HepG2 (cell line): ENCODE measurements around the gene KIZ. TPM values are rescaled to one million over a fixed set of nuclear protein-coding genes. Genes with fewer than 3 reads are reported as not detected.

Source experiments
- ATAC-seq: fragments of 200-7000 bp; cut with Tn5 transposase; 3 replicates; pipeline ENCODE4 v1.9.1; 2020; ENCODE audit warnings: mild to moderate bottlenecking, moderate library complexity
- BruUV-seq: library from RNA; stranded (reverse); fragments of 400-500 nt; replicated peaks from 2 replicates; lab custom pipeline; 2021; lab: Mats Ljungman, UMichigan
- CTCF ChIA-PET: fragments of 300-600 bp; formaldehyde crosslinking; extraction: SDS; loops from one replicate; lab custom pipeline; 2021; ENCODE audit warnings: low total read pairs, inconsistent platforms, low intra/inter-chr PET ratio; lab: Yijun Ruan, JAX
- POLR2A ChIA-PET: fragments of 350-600 bp; sonication (Branson Sonifier 250); formaldehyde crosslinking; loops from one replicate; lab custom pipeline; 2020; ENCODE audit warnings: antibody characterized with exemption, inconsistent platforms; lab: Yijun Ruan, JAX
- DNase-seq: peaks from one replicate; pipeline ENCODE4 v3.0.0-alpha.2; 2015; ENCODE audit warnings: low spot score
- FAIRE-seq: peaks from 3 replicates; lab custom pipeline; 2011; peaks lifted over from hg19 to GRCh38; lab: Jason Lieb, UNC
- H2AFZ ChIP-seq: one replicate; pipeline ENCODE4 v1.6.1; 2011; ENCODE audit warnings: low read length, inconsistent platforms
- H3K27ac ChIP-seq: fragments of 300-600 bp; 3 replicates; pipeline ENCODE4 v1.8.0; 2011; ENCODE audit warnings: mixed run types, mild to moderate bottlenecking, mixed read lengths, low read length, inconsistent platforms; ENCODE audit not compliant: insufficient read depth; ENCODE audit errors: extremely low read length
- H3K27me3 ChIP-seq, 2 experiments: fragments of 200-600 bp in 1 of 2; 2 replicates in 1 of 2; 3 replicates in 1 of 2; pipeline versions ENCODE4 v1.6.0 to v1.8.0; 2011; ENCODE audit warnings: low read length in 2 of 2, mild to moderate bottlenecking in 2 of 2, moderate library complexity in 2 of 2, inconsistent platforms in 1 of 2; ENCODE audit not compliant: insufficient read depth in 2 of 2, control insufficient read depth in 1 of 2
- H3K36me3 ChIP-seq, 2 experiments: fragments of 200-600 bp in 1 of 2; replicated peaks in 1 of 2; 2 replicates in 1 of 2; 3 replicates in 1 of 2; pipeline versions ENCODE4 v1.5.1 to v1.8.0; 2011; ENCODE audit warnings: low read length in 2 of 2, inconsistent platforms in 1 of 2; ENCODE audit not compliant: insufficient read depth in 2 of 2, control insufficient read depth in 1 of 2
- H3K4me1 ChIP-seq: 2 replicates; pipeline ENCODE4 v1.5.1; 2012; ENCODE audit warnings: low read length, inconsistent platforms; ENCODE audit not compliant: insufficient read depth
- H3K4me2 ChIP-seq: 2 replicates; pipeline ENCODE4 v1.6.0; 2011; ENCODE audit warnings: low read depth, low read length, inconsistent platforms
- H3K4me3 ChIP-seq, 3 experiments: fragments of 200-600 bp in 1 of 3; sonication (generic), shearing (Covaris generic) in 1 of 3; replicated peaks in 1 of 3; 2 replicates each; pipeline ENCODE4 v1.5.1; 2011 to 2016; ENCODE audit warnings: low read length in 3 of 3, inconsistent platforms in 2 of 3, low read depth in 2 of 3, mild to moderate bottlenecking in 2 of 3, control low read depth in 1 of 3, mixed read lengths in 1 of 3; ENCODE audit not compliant: insufficient read depth in 1 of 3
- H3K79me2 ChIP-seq: one replicate; pipeline ENCODE4 v1.6.1; 2011; ENCODE audit warnings: low read length, inconsistent platforms; ENCODE audit not compliant: insufficient read depth
- H3K9ac ChIP-seq: 2 replicates; pipeline ENCODE4 v1.6.0; 2011; ENCODE audit warnings: mild to moderate bottlenecking, low read depth, low read length, inconsistent platforms; ENCODE audit not compliant: insufficient read depth
- H3K9me3 ChIP-seq: 2 replicates; pipeline ENCODE4 v1.5.1; 2012; ENCODE audit warnings: mild to moderate bottlenecking, low read length
- H4K20me1 ChIP-seq: 2 replicates; pipeline ENCODE4 v1.6.0; 2011; ENCODE audit warnings: inconsistent platforms, mild to moderate bottlenecking, low read length, moderate library complexity; ENCODE audit not compliant: insufficient read depth
- CBX5 ChIP-seq: sonication (generic); formaldehyde crosslinking; IDR thresholded peaks from 2 replicates; pipeline ENCODE4 v1.4.0; 2020; ENCODE audit warnings: missing genetic modification reagents, borderline replicate concordance
- E2F2 ChIP-seq: sonication (generic); formaldehyde crosslinking; IDR thresholded peaks from 2 replicates; pipeline ENCODE4 v1.4.0; 2020; ENCODE audit warnings: missing genetic modification reagents, borderline replicate concordance
- HNF1A ChIP-seq, 2 experiments: sonication (generic) in 1 of 2; formaldehyde crosslinking in 1 of 2; IDR thresholded peaks; 2 replicates each; pipeline versions ENCODE4 v1.4.0 to v1.6.1; 2016 to 2020; ENCODE audit warnings: borderline replicate concordance in 1 of 2, low read depth in 1 of 2, mild to moderate bottlenecking in 1 of 2, missing genetic modification reagents in 1 of 2
- ISL2 ChIP-seq: sonication (generic); formaldehyde crosslinking; IDR thresholded peaks from 2 replicates; pipeline ENCODE4 v1.5.0; 2020; ENCODE audit warnings: missing genetic modification reagents
- KDM4B ChIP-seq: sonication (generic); formaldehyde crosslinking; IDR thresholded peaks from 2 replicates; pipeline ENCODE4 v1.4.0; 2020; ENCODE audit warnings: missing genetic modification reagents
- NCOA2 ChIP-seq: sonication (generic); formaldehyde crosslinking; IDR thresholded peaks from 2 replicates; pipeline ENCODE4 v1.8.0; 2022; ENCODE audit warnings: inconsistent platforms
- NFE2L2 ChIP-seq: fragments of 150-350 bp; IDR thresholded peaks from 2 replicates; pipeline ENCODE4 v1.6.1; 2014; ENCODE audit warnings: low read length
- SCMH1 ChIP-seq: sonication (generic); formaldehyde crosslinking; IDR thresholded peaks from 2 replicates; pipeline ENCODE4 v1.9.0; 2021; ENCODE audit warnings: missing genetic modification reagents, mild to moderate bottlenecking, borderline replicate concordance
- SIN3A ChIP-seq: IDR thresholded peaks from 2 replicates; pipeline ENCODE4 v1.6.1; 2011; ENCODE audit warnings: low read depth, mild to moderate bottlenecking, control low read depth, low read length, borderline replicate concordance
- SRSF1 ChIP-seq: fragments of 200-400 bp; formaldehyde crosslinking; optimal IDR thresholded peaks from 2 replicates; pipeline ENCODE3; 2017; ENCODE audit warnings: mild to moderate bottlenecking, low read depth, low read length, moderate library complexity
- ZEB1 ChIP-seq: IDR thresholded peaks from 2 replicates; pipeline ENCODE4 v1.6.1; 2012; ENCODE audit warnings: mild to moderate bottlenecking, low read depth, inconsistent platforms; ENCODE audit not compliant: insufficient replicate concordance
- ZFP62 ChIP-seq: sonication (generic); formaldehyde crosslinking; IDR thresholded peaks from 2 replicates; pipeline ENCODE4 v1.4.0; 2020; ENCODE audit warnings: missing genetic modification reagents
- ZNF333 ChIP-seq: sonication (generic); formaldehyde crosslinking; IDR thresholded peaks from 2 replicates; pipeline ENCODE4 v1.4.0; 2020; ENCODE audit warnings: mild to moderate bottlenecking, missing genetic modification reagents, borderline replicate concordance
- WGBS: methylation state at CpG from one replicate; pipeline ENCODE4 v1.1.6; 2017; ENCODE audit warnings: low lambda C conversion rate; 5-methylcytosine and 5-hydroxymethylcytosine counted together
- in situ Hi-C: cut with HindIII; loops from 2 replicates; pipeline ENCODE4 v1.10.0; 2017; ENCODE audit warnings: low pct_unique_long_range_greater_than_20kb; ENCODE audit not compliant: extremely low pct_ligation_motif_present
- intact Hi-C: fragments of 100-400 bp; cut with micrococcal nuclease; formaldehyde crosslinking; loops from one replicate; pipeline ENCODE4 v1.10.0; 2022; ENCODE audit not compliant: unreplicated experiment
- polyA plus RNA-seq, 8 experiments: library from polyadenylated mRNA; depleted of rRNA in 3 of 8; stranded (reverse) in 7 of 8; unstranded in 1 of 8; fragments of >200 nt; fragmentation: Illumina TruSeq in 4 of 8; extraction: Trizol in 4 of 8; gene quantifications; 2 replicates each; pipeline versions ENCODE4 v1.2.1 to v1.2.3, GENCODE V29; 2011 to 2016; ENCODE audit warnings: low read depth in 4 of 8, missing spikeins in 1 of 8, mixed read lengths in 1 of 8; ENCODE audit not compliant: insufficient read depth in 1 of 8
- total RNA-seq, 5 experiments: library from RNA; depleted of rRNA; stranded (reverse); fragments of >200 nt; fragmentation: Illumina TruSeq; extraction: Trizol; gene quantifications; 2 replicates each; pipeline ENCODE4 v1.2.3, GENCODE V29; 2016; ENCODE audit warnings: low read depth in 1 of 5

Gene KIZ
- total and polyA plus RNA-seq, 2 of the 13 experiments (the other 11 are each of a cell fraction or from before 2014, with no cell fraction given), result 46.3 to 114 TPM

GRCh38 chr20:21273755-21274386 lies 148.0 kb downstream of the KIZ start:
- 84% methylated on average over 8 of the region's 8 CpGs for WGBS
- POLR2A ChIA-PET, result no interaction called here
- no peak for FAIRE-seq
- H3K79me2 ChIP-seq, result no peaks in the 10 kb centered on the region
- intact Hi-C loops (no loop called here), in situ Hi-C loops (no loop called here)
- H3K27ac ChIP-seq, result no peak overlapping the region
- TF ChIP-seq ZNF333 (CRISPR knock-in tag) (no peak), NCOA2 (CRISPR knock-in tag) (no peak), ZEB1 (no peak), SIN3A (no peak), SCMH1 (CRISPR knock-in tag) (no peak)
- no peak overlapping the region for H2AFZ ChIP-seq
- H3K36me3 ChIP-seq, result no peaks in the 10 kb centered on the region
- peaks cover 0 to 10% of the 10 kb centered on the region in 2 experiments; a peak in 3 of 5 replicates for H3K27me3 ChIP-seq
- CTCF ChIA-PET, result no interaction called here
- no peak overlapping the region for H3K4me3 ChIP-seq
- H3K4me2 ChIP-seq, result no peak overlapping the region
- H3K9me3 ChIP-seq, result no peaks in the 10 kb centered on the region
- H3K4me1 ChIP-seq, result 0 out of 2 replicates have a peak, but pooled peaks cover under 1% of the 10 kb centered on the region
- H4K20me1 ChIP-seq, result no peaks in the 10 kb centered on the region
- no peak for DNase-seq
- ATAC-seq, result no peak
- H3K9ac ChIP-seq, result no peak overlapping the region
- BruUV-seq, result no TSS peak

- Histone ChIP-seq H3K27ac (no peak overlapping the region), H2AFZ (no peak overlapping the region), H3K27me3 (no peaks in the 10 kb centered on the region), H3K4me2 (no peak overlapping the region), H3K36me3 (no peaks in the 10 kb centered on the region), H3K4me3 (no peak overlapping the region), H4K20me1 (no peaks in the 10 kb centered on the region), H3K79me2 (no peaks in the 10 kb centered on the region), H3K9me3 (no peaks in the 10 kb centered on the region), H3K9ac (no peak overlapping the region), H3K4me1 (peaks cover 27% of the 10 kb centered on the region)
- no TSS peak for BruUV-seq
- no peak for ATAC-seq
- CTCF ChIA-PET, result no interaction called here
- FAIRE-seq, result no peak
- 90% methylated on average over 2 of the region's 2 CpGs for WGBS
- no peak for DNase-seq
- POLR2A ChIA-PET, result interaction anchor here (1.6 kb wide), 1 partner anchor 24 kb away, joined by 9 read pairs; the partner anchor contains the start of gene XRN2
- TF ChIP-seq HNF1A (IDR thresholded peaks at IDR 0.05; ENCODE audit: low read depth), result no peak
- no peak for TF ChIP-seq HNF1A (CRISPR knock-in tag; IDR thresholded peaks at IDR 0.05; ENCODE audit: borderline replicate concordance)
- no peak for TF ChIP-seq CBX5
- TF ChIP-seq ZFP62 (CRISPR knock-in tag), result no peak
- no peak for TF ChIP-seq NFE2L2
- no peak for TF ChIP-seq ISL2 (CRISPR knock-in tag)
- no peak for TF ChIP-seq E2F2
- no peak for TF ChIP-seq SRSF1
- no peak for TF ChIP-seq KDM4B (CRISPR knock-in tag)
- intact Hi-C loops, result no loop called here
- in situ Hi-C loops, result no loop called here
Observed at GRCh38 chr20:21278829-21279228, 152.9 kb downstream of the KIZ start.
